ENCODE measurements around the gene SLC6A11.

SLC6A11 gene

GRCh38 chr3:10888518-10889090 is 72.6 kb downstream of the SLC6A11 start:
- Histone ChIP-seq H3K9me3 (no peaks in the 10 kb centered on the region), H3K4me1 (no peaks in the 10 kb centered on the region), H3K36me3 (no peaks in the 10 kb centered on the region), H3K27me3 (no peaks in the 10 kb centered on the region), H3K4me3 (ENCODE audit: low read depth, low read length) (no peak overlapping the region)
- TF ChIP-seq CTCF (IDR thresholded peaks at IDR 0.05; ENCODE audit: low read depth, low read length): no peak
- DNase-seq: no peak

GRCh38 chr3:10889206-10889960 is 73.4 kb downstream of the SLC6A11 start:
- no peaks in the 10 kb centered on the region for H3K4me1 ChIP-seq
- no peak for TF ChIP-seq CTCF (IDR thresholded peaks at IDR 0.05; ENCODE audit: low read depth, low read length)
- no peaks in the 10 kb centered on the region for H3K36me3 ChIP-seq
- H3K9me3 ChIP-seq: no peaks in the 10 kb centered on the region
- DNase-seq: no peak
- no peak overlapping the region for H3K4me3 ChIP-seq (ENCODE audit: low read depth, low read length)
- no peaks in the 10 kb centered on the region for H3K27me3 ChIP-seq

GRCh38 chr3:10890665-10891064 is 74.6 kb downstream of the SLC6A11 start:
- TF ChIP-seq CTCF (IDR thresholded peaks at IDR 0.05; ENCODE audit: low read depth, low read length): no peak
- Histone ChIP-seq H3K4me3 (ENCODE audit: low read depth, low read length) (no peak overlapping the region), H3K4me1 (no peaks in the 10 kb centered on the region), H3K9me3 (no peaks in the 10 kb centered on the region), H3K36me3 (no peaks in the 10 kb centered on the region), H3K27me3 (no peaks in the 10 kb centered on the region)
- no peak for DNase-seq

- H3K27me3 ChIP-seq: no peaks in the 10 kb centered on the region
- no peaks in the 10 kb centered on the region for H3K36me3 ChIP-seq
- no peak for DNase-seq
- no peaks in the 10 kb centered on the region for H3K9me3 ChIP-seq
- no peak for TF ChIP-seq CTCF (IDR thresholded peaks at IDR 0.05; ENCODE audit: low read depth, low read length)
- H3K4me3 ChIP-seq (ENCODE audit: low read depth, low read length): no peak overlapping the region
- no peaks in the 10 kb centered on the region for H3K4me1 ChIP-seq
Measured at GRCh38 chr3:10892622-10893021, 76.6 kb downstream of the SLC6A11 start.

GRCh38 chr3:10901296-10901945 is 85.4 kb downstream of the SLC6A11 start:
- no peaks in the 10 kb centered on the region for H3K9me3 ChIP-seq
- H3K27me3 ChIP-seq: no peaks in the 10 kb centered on the region
- no peak overlapping the region for H3K4me3 ChIP-seq (ENCODE audit: low read depth, low read length)
- H3K36me3 ChIP-seq: no peaks in the 10 kb centered on the region
- DNase-seq: no peak
- TF ChIP-seq CTCF (IDR thresholded peaks at IDR 0.05; ENCODE audit: low read depth, low read length): no peak
- H3K4me1 ChIP-seq: no peaks in the 10 kb centered on the region

GRCh38 chr3:10907262-10907661 is 91.2 kb downstream of the SLC6A11 start:
- H3K4me3 ChIP-seq (ENCODE audit: low read depth, low read length): no peak overlapping the region
- no peaks in the 10 kb centered on the region for H3K9me3 ChIP-seq
- no peaks in the 10 kb centered on the region for H3K27me3 ChIP-seq
- no peaks in the 10 kb centered on the region for H3K4me1 ChIP-seq
- no peak for DNase-seq
- no peaks in the 10 kb centered on the region for H3K36me3 ChIP-seq
- no peak for TF ChIP-seq CTCF (IDR thresholded peaks at IDR 0.05; ENCODE audit: low read depth, low read length)

Measured in BE2C (cell line).